HG02763 (cell line): Measurements from ENCODE around the gene IFNG-AS1.
A peak's percentile ranks its signal among the peaks of the same experiment; 100 is the strongest.

Source experiments
- ATAC-seq: cut with Tn5 transposase; IDR thresholded peaks from one replicate; pipeline ENCODE4 v1.9.1; 2021; ENCODE audit warnings: mild to moderate bottlenecking, moderate library complexity; ENCODE audit not compliant: unreplicated experiment

IFNG-AS1 gene

GRCh38 chr12:67989184-67989920, at the start of gene IFNG-AS1:
Gene IFNG-AS1 (plus strand): TSS chr12:67989447.
- ATAC-seq: peak; percentile 46

- ATAC-seq: no peak
Observed at GRCh38 chr12:67939611-67940010, 49.6 kb upstream of the IFNG-AS1 start.

DNA sequence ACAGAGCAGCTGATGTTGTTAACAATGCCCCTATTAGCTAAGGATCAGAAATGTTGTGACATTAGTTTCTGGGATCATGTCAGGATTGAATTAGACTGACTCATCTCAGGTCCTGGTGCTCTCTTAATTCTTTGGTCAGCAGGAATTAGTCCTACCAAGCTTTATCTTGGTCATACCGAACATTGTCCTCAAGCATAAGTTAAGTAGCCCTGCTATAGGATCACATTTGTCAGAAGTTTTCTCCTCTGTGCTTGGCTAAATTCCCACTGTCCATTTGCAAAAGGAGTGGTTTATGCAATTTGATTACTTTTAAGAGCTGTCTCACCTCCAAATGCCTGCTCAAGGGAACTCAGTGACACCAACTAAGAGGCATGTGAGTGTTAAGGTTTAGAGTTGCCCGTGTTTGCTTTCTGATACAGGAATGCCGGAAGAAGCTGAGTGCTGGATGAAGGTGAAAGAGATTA, 48.4 kb upstream of the IFNG-AS1 start:
- no peak for ATAC-seq

GRCh38 chr12:67942724-67943123, 46.5 kb upstream of the IFNG-AS1 start:
- no peak for ATAC-seq

- no peak for ATAC-seq
Observed at GRCh38 chr12:67943141-67943892, 45.9 kb upstream of the IFNG-AS1 start.

- no peak for ATAC-seq
Observed at GRCh38 chr12:67944093-67944492, 45.2 kb upstream of the IFNG-AS1 start.

- ATAC-seq: peak; percentile 71
Observed at GRCh38 chr12:67952787-67953186, 36.5 kb upstream of the IFNG-AS1 start.

DNA sequence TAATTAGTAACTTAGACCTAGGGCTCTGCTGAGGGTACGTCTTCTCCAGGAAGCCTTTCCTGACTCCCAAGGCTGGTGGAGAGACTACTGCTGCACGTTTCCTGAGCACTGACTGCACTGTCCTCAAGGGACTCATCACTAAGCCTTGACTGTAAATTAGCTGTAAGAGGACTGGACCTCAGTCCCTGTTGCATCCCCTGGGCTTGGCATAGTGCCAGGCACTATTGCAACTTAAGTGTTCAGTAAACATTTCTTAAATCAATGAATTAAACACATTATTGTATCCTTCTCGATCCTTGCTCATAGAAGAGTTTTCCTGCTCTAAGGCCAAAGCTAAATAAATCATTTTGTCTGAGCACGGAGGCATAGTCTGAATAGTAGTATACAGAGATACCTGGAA, 31.9 kb upstream of the IFNG-AS1 start:
- no peak for ATAC-seq

GRCh38 chr12:67958187-67958586, 31.1 kb upstream of the IFNG-AS1 start:
- ATAC-seq: no peak

DNA sequence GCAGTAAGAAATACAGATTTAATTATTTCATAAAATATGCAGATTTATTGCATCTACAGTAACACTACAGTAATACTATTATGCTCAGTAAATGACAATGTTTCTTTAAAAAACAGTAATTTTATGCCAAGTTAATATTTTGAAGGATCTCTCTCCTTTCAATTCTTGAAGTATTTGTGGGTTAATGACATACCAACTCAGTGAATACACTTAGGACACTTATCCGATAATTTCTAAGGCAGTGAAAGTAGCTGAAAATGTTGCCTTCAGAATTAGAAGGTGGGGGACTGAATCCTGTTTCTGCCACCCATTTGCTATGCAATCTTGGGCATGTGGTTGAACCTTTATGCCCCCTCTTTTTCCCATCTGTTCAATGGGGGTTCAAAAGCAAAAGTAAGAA, 24.8 kb upstream of the IFNG-AS1 start:
- ATAC-seq: no peak

DNA sequence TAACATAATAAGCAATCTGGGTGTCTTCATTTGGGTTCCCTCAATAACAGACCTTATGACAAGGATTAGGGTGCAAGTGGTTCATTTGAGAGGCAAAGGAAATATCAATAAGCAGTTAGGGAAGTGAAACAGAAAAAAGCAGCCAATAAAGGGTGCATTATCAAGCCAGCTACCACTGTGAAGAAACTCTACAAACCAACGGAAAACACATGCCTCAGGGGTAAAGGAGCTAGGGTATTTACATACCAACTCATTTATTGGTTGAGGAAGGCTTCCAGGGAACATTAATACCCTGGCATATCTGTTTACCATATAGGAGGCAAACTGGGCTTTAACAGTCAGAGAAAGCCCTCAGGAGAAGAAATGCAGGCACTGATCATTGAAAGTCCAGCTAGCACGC, 22.7 kb upstream of the IFNG-AS1 start:
- no peak for ATAC-seq

GRCh38 chr12:67968321-67968720, 20.9 kb upstream of the IFNG-AS1 start:
- no peak for ATAC-seq

- no peak for ATAC-seq
Observed at GRCh38 chr12:67968725-67969124, 20.5 kb upstream of the IFNG-AS1 start.

- no peak for ATAC-seq
Observed at GRCh38 chr12:67969134-67969802, 20.0 kb upstream of the IFNG-AS1 start.

DNA sequence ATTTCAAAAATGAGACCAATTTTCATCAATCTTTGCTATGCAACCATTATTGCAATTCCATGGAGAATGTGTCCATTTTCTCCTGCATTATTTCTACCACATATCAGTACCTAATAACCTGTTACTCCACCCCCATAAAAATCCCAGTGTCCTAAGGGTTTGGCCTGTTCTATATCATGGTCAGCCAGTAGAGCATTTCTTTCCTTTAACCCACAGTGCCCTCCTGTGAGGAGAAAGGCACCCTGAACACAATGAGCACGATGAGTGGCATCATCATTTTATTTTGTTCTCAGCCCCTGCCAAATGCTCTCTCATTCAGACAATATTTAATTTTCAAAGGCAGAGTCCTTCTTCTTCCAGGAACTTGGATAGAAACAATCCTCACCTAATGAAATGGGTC, 11.6 kb upstream of the IFNG-AS1 start:
- ATAC-seq: no peak

- ATAC-seq: no peak
Observed at GRCh38 chr12:67980391-67980790, 8.9 kb upstream of the IFNG-AS1 start.

DNA sequence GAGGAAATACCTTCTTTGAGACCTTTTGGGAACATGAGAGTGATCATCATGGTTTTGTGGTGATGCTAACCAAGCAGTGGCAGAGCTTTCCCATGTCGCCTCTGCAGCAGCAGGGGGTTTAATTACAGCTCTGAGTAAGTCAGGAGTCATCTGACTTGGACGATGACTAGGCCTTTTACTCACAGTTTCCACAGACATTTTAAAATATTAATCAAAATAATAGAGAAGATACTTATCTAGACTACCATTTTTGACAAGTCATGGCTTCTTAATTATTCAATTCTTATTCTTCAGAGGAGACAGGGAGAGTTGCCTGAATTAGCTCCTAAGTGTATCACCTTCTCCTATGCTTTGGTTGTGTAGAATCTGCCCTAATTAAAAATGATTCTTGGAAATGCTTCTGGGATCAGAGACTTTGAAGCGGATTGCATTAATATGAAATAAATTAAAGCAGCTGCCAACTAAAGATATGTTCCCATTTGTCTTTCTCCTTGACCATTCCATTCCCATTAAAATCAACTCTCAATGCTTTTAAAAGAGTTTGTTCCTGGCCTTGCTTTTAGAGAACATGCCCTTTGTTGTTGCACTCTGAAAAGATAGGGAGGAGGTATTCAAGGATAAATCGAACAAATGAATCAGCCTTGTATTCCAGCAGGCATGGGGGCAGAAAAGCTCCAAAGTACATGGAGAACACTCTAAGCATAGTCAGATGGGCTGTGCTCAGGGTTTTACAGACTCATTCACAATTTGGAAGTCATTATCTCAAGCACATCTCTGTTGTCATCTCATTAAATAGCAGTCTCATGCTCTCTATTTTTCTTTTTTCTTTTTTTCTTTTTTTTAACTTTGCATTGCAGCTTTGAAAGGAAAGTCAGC, 7.7 kb upstream of the IFNG-AS1 start:
- no peak for ATAC-seq

DNA sequence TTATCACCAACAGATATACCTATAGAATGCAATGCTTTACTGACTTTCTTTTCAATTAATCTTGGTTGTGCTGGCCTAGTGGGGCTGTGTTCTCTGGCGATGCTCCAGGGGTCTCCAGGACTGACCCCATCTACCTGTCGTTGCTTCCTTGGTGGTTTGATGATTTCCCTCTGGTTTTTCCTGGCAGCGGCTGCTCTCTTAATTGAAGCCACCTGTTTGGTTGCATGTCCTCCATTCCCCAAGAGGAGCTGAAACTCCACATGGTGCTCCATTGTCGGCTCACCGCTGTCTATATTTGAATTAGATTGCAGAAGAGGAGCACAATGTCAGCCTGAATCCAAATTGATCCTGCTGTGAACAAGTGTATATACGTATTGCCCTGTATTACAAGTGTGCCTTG, 7.1 kb upstream of the IFNG-AS1 start:
- no peak for ATAC-seq

DNA sequence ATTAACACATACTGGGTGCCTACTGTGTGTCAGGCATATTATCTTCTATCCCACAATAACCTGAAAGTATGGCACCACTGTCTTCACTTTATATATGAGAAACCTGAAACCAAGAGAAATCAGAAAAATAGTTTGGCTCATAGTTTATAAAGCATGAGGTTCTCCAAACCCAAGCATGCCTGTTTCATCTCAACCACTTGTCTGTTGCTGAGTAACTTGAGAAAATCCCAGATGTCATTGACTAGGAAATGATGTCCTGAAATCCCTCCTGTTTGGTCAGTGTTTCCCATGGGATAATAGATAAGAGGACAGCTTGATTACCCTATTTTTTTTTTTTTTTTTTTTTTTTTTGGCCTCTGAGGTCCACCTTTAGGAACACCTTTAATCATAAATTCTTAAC, 2.6 kb upstream of the IFNG-AS1 start:
- ATAC-seq: no peak

- peak; percentile 71 for ATAC-seq
Observed at GRCh38 chr12:67988601-67989021, 636 bp upstream of the IFNG-AS1 start.

DNA sequence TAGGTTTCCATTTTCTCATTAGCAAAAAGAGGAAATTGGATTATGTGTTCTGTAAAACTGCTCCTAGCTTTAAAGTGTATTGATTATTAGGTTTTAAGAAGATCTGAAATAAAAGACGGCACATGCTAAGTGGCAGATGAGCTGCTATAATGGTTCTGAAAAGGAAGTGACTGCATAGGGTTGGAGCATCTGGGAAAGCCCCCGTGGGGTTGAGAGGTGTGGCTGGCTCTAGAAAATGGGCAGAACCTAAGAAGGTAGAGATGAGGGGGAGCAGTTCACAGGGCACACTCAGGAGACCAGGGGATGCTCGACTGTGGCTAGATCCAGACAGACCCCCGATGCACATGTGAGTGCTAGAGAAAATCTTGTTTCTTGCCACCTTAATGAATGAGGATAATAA, 1.9 kb downstream of the IFNG-AS1 start:
- ATAC-seq: peak; percentile 61
